Bronchial epithelial cell (primary cell): Measurements from ENCODE around the gene TRAPPC3. TPM values are rescaled to one million over a fixed set of nuclear protein-coding genes. Genes with fewer than 3 reads are reported as not detected.

Experiments
- DNase-seq: peaks from one replicate; pipeline ENCODE4 v3.0.0-alpha.2; 2010; ENCODE audit warnings: low read depth
- FAIRE-seq: peaks from 2 replicates; lab custom pipeline; 2011; peaks lifted over from hg19 to GRCh38; lab: Jason Lieb, UNC
- H3K27me3 ChIP-seq: 2 replicates; pipeline ENCODE4 v1.5.1; 2011; ENCODE audit warnings: low read length; ENCODE audit not compliant: control insufficient read depth, insufficient read depth
- H3K36me3 ChIP-seq: 2 replicates; pipeline ENCODE4 v1.5.1; 2011; ENCODE audit warnings: low read length; ENCODE audit not compliant: control insufficient read depth, insufficient read depth
- H3K4me3 ChIP-seq: 2 replicates; pipeline ENCODE4 v1.5.1; 2011; ENCODE audit warnings: mild to moderate bottlenecking, low read depth, low read length, control low read depth
- CTCF ChIP-seq: IDR thresholded peaks from 2 replicates; pipeline ENCODE4 v1.5.1; 2011; ENCODE audit warnings: mild to moderate bottlenecking, moderate library complexity, low read length, control low read depth, inconsistent platforms; ENCODE audit not compliant: insufficient read depth, severe bottlenecking
- total RNA-seq: library from RNA; depleted of rRNA; stranded (reverse); fragments of >200 nt; gene quantifications from 2 replicates; pipeline ENCODE4 v1.2.1, GENCODE V29; 2014

Gene TRAPPC3
- total RNA-seq, 1 donor from 2014 or later: 105 TPM

- no peak overlapping the region for H3K4me3 ChIP-seq
- no peaks in the 10 kb centered on the region for H3K27me3 ChIP-seq
- no peak for TF ChIP-seq CTCF
- H3K36me3 ChIP-seq: no peaks in the 10 kb centered on the region
- FAIRE-seq (no peak), DNase-seq (peak; percentile 93)
Measured at GRCh38 chr1:36150296-36151133, 1.2 kb upstream of the TRAPPC3 start.

GRCh38 chr1:36149973-36150295, 648 bp upstream of the TRAPPC3 start:
- FAIRE-seq (no peak), DNase-seq (no peak)
- Histone ChIP-seq H3K27me3 (no peaks in the 10 kb centered on the region), H3K36me3 (no peaks in the 10 kb centered on the region), H3K4me3 (no peak overlapping the region)
- TF ChIP-seq CTCF: no peak

- DNase-seq: no peak
- peak overlapping the region; percentile 52 for H3K4me3 ChIP-seq
- no peaks in the 10 kb centered on the region for H3K27me3 ChIP-seq
- no peaks in the 10 kb centered on the region for H3K36me3 ChIP-seq
- TF ChIP-seq CTCF: no peak
- no peak for FAIRE-seq
Measured at GRCh38 chr1:36148821-36149236, 457 bp downstream of the TRAPPC3 start.

GRCh38 chr1:36144413-36144812, 4.9 kb downstream of the TRAPPC3 start:
- DNase-seq (no peak), FAIRE-seq (no peak)
- no peak overlapping the region for H3K4me3 ChIP-seq
- no peaks in the 10 kb centered on the region for H3K27me3 ChIP-seq
- TF ChIP-seq CTCF: no peak
- peaks cover 7% of the 10 kb centered on the region for H3K36me3 ChIP-seq

- H3K36me3 ChIP-seq: peaks cover 7% of the 10 kb centered on the region
- no peak for DNase-seq
- no peak for FAIRE-seq
Measured at GRCh38 chr1:36143424-36143823, 5.9 kb downstream of the TRAPPC3 start.

More at GRCh38 chr1:36143424-36143823, 5.9 kb downstream of the TRAPPC3 start:
- TF ChIP-seq CTCF: no peak
- no peaks in the 10 kb centered on the region for H3K27me3 ChIP-seq
- no peak overlapping the region for H3K4me3 ChIP-seq
